Activated CD4-positive, CD25-positive, alpha-beta regulatory T cell treated with anti-CD3 and anti-CD28 coated beads, Interleukin-2, amount 50 U/mL, for 24 hours (primary cell): ENCODE results near the gene CBX8.

Experiments
- ATAC-seq, 2 donors: fragments of 150-1000 bp; cut with Tn5 transposase; one replicate each; pipeline ENCODE4 v1.10.0; 2021; ENCODE audit warnings: mild to moderate bottlenecking in 1 of 2, moderate library complexity in 1 of 2

The CBX8 gene

GRCh38 chr17:79834565-79835469 lies 37.9 kb upstream of the CBX8 start:
- no peak for ATAC-seq

- ATAC-seq: no peak
These were observed 37.1 kb upstream of the CBX8 start for GRCh38 chr17:79833744-79834564.

- ATAC-seq: no peak
These were observed 36.2 kb upstream of the CBX8 start for GRCh38 chr17:79833110-79833450.

GRCh38 chr17:79832218-79833109 lies 35.6 kb upstream of the CBX8 start:
- no peak for ATAC-seq

- ATAC-seq: no peak
These were observed 34.7 kb upstream of the CBX8 start for GRCh38 chr17:79831265-79832217.

GRCh38 chr17:79830763-79831264 lies 33.9 kb upstream of the CBX8 start:
- ATAC-seq: no peak

- no peak for ATAC-seq
These were observed 33.4 kb upstream of the CBX8 start for GRCh38 chr17:79830303-79830702.

GRCh38 chr17:79829457-79829856 lies 32.6 kb upstream of the CBX8 start:
- no peak for ATAC-seq

- ATAC-seq: no peak
These were observed 32.1 kb upstream of the CBX8 start for GRCh38 chr17:79829004-79829403.

- ATAC-seq: no peak
These were observed 30.1 kb upstream of the CBX8 start for GRCh38 chr17:79826841-79827578.

GRCh38 chr17:79826204-79826680 lies 29.4 kb upstream of the CBX8 start:
- ATAC-seq: no peak

GRCh38 chr17:79825580-79825921 lies 28.7 kb upstream of the CBX8 start:
- ATAC-seq: no peak

GRCh38 chr17:79824893-79825579 lies 28.2 kb upstream of the CBX8 start:
- ATAC-seq: no peak

GRCh38 chr17:79824234-79824633 lies 27.4 kb upstream of the CBX8 start:
- no peak for ATAC-seq

GRCh38 chr17:79822583-79823124 lies 25.8 kb upstream of the CBX8 start:
- no peak for ATAC-seq

GRCh38 chr17:79821331-79822095 lies 24.6 kb upstream of the CBX8 start:
- no peak for ATAC-seq

GRCh38 chr17:79820959-79821330 lies 24.1 kb upstream of the CBX8 start:
- ATAC-seq: no peak

GRCh38 chr17:79819534-79820276 lies 22.8 kb upstream of the CBX8 start:
- ATAC-seq: no peak
